Gastrocnemius medialis (tissue), 4 donors: ENCODE data around the gene FNDC5. TPM values are rescaled to one million over a fixed set of nuclear protein-coding genes. Genes with fewer than 3 reads are reported as not detected.

Experiments used
- ATAC-seq, 2 donors: fragments of 150-250 bp; one replicate each; pipeline ENCODE4 v1.9.1; 2016
- DNase-seq, 2 donors: peaks; one replicate each; pipeline ENCODE4 v3.0.0-alpha.2; 2019
- H3K27ac ChIP-seq, 4 donors: fragments of 200-600 bp; sonication (generic); 1 replicate in 1 of 4; 2 replicates in 3 of 4; pipeline ENCODE4 v1.5.1; 2016 to 2018; ENCODE audit warnings: mild to moderate bottlenecking in 2 of 4, moderate library complexity in 1 of 4
- H3K27me3 ChIP-seq, 3 donors: fragments of 200-600 bp; sonication (generic) in 2 of 3; 1 replicate in 1 of 3; 2 replicates in 2 of 3; pipeline versions ENCODE4 v1.5.1 to v1.6.0; 2016 to 2019; ENCODE audit warnings: mild to moderate bottlenecking in 1 of 3, moderate library complexity in 1 of 3
- H3K36me3 ChIP-seq, 2 donors: fragments of 200-600 bp; sonication (generic) in 1 of 2; one replicate each; pipeline ENCODE4 v1.5.1; 2017 to 2018
- H3K4me1 ChIP-seq, 2 donors: fragments of 200-600 bp; sonication (generic) in 1 of 2; one replicate each; pipeline ENCODE4 v1.5.1; 2016 to 2017; ENCODE audit warnings: mild to moderate bottlenecking in 2 of 2
- H3K4me3 ChIP-seq, 4 donors: fragments of 200-600 bp; sonication (generic) in 3 of 4; 1 replicate in 1 of 4; 2 replicates in 3 of 4; pipeline ENCODE4 v1.5.1; 2016 to 2019; ENCODE audit warnings: mild to moderate bottlenecking in 2 of 4
- H3K9me3 ChIP-seq, 3 donors: fragments of 200-600 bp; sonication (generic) in 2 of 3; 1 replicate in 1 of 3; 2 replicates in 2 of 3; pipeline ENCODE4 v1.5.1; 2016 to 2019
- POLR2A ChIP-seq, 2 donors: fragments of 450-650 bp; IDR thresholded peaks; one replicate each; pipeline ENCODE4 v1.6.1; 2017; ENCODE audit warnings: antibody characterized with exemption in 2 of 2, mild to moderate bottlenecking in 2 of 2, moderate library complexity in 2 of 2
- in situ Hi-C, 4 donors: fragments of 200-750 bp; cut with MboI; loops; one replicate each; pipeline versions ENCODE4 v1.15.0 to v1.8.0; 2017; ENCODE audit warnings: low sequenced_read_pairs in 4 of 4
- intact Hi-C: fragments of 100-400 bp; cut with DNase I; formaldehyde crosslinking; loops from one replicate; pipeline ENCODE4 v1.15.1; 2023; ENCODE audit warnings: low total_unique reads
- total RNA-seq, 4 donors: library from RNA; depleted of rRNA; stranded (reverse); fragments of >200 nt; gene quantifications; one replicate each; pipeline versions ENCODE4 v1.1.0 to v1.2.3, GENCODE V29; 2016
- TF ChIP-seq, protein P1 (sequence below), 5 experiments: fragments of 450-650 bp in 3 of 5; fragments of 200-600 bp in 2 of 5; sonication (generic) in 2 of 5; IDR thresholded peaks in 4 of 5; conservative IDR thresholded peaks in 1 of 5; 1 replicate in 4 of 5; 2 replicates in 1 of 5; pipeline ENCODE4 v1.5.1; 2016 to 2019; ENCODE audit warnings: antibody characterized with exemption in 5 of 5, mild to moderate bottlenecking in 3 of 5, moderate library complexity in 3 of 5

Gene FNDC5
- total RNA-seq, 4 donors from 2014 or later: 39.6 to 274 (median 114) TPM

DNA sequence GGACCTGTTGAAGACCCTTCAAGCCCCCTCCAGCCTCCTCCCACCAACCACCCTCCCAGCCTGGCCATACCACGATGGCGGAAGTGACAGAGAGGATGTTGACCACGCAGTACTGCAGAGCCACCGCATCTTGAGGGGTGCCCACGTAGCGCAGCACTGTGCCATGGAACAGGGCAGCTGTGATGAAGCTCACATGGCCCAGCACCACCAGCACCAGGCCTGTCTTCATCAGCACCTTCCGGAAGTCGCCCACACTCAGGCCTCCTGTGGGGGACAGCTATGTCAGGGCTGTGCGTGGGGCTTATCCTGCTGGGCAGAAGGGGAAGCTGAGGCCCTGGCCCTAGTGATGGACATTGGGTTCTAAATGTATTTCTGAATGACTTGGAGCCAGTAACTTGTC, 27.3 kb upstream of the FNDC5 start:
- TF ChIP-seq, protein P1, sequence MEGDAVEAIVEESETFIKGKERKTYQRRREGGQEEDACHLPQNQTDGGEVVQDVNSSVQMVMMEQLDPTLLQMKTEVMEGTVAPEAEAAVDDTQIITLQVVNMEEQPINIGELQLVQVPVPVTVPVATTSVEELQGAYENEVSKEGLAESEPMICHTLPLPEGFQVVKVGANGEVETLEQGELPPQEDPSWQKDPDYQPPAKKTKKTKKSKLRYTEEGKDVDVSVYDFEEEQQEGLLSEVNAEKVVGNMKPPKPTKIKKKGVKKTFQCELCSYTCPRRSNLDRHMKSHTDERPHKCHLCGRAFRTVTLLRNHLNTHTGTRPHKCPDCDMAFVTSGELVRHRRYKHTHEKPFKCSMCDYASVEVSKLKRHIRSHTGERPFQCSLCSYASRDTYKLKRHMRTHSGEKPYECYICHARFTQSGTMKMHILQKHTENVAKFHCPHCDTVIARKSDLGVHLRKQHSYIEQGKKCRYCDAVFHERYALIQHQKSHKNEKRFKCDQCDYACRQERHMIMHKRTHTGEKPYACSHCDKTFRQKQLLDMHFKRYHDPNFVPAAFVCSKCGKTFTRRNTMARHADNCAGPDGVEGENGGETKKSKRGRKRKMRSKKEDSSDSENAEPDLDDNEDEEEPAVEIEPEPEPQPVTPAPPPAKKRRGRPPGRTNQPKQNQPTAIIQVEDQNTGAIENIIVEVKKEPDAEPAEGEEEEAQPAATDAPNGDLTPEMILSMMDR (IDR thresholded peaks at IDR 0.05 in 4 of 5, conservative IDR thresholded peaks at IDR 0.05 in 1 of 5): no peak
- TF ChIP-seq POLR2A (IDR thresholded peaks at IDR 0.05): no peak
- DNase-seq (no peak), ATAC-seq (no peak)
- intact Hi-C loops: no loop called here
- Histone ChIP-seq H3K4me3 (no peak overlapping the region), H3K27me3 (peaks cover 15 to 20% (median 20%) of the 10 kb centered on the region in 3 donors), H3K36me3 (no peaks in the 10 kb centered on the region), H3K27ac (no peak overlapping the region), H3K4me1 (peaks cover 8 to 13% of the 10 kb centered on the region in 2 donors), H3K9me3 (no peaks in the 10 kb centered on the region)
- in situ Hi-C loops: no loop called here

DNA sequence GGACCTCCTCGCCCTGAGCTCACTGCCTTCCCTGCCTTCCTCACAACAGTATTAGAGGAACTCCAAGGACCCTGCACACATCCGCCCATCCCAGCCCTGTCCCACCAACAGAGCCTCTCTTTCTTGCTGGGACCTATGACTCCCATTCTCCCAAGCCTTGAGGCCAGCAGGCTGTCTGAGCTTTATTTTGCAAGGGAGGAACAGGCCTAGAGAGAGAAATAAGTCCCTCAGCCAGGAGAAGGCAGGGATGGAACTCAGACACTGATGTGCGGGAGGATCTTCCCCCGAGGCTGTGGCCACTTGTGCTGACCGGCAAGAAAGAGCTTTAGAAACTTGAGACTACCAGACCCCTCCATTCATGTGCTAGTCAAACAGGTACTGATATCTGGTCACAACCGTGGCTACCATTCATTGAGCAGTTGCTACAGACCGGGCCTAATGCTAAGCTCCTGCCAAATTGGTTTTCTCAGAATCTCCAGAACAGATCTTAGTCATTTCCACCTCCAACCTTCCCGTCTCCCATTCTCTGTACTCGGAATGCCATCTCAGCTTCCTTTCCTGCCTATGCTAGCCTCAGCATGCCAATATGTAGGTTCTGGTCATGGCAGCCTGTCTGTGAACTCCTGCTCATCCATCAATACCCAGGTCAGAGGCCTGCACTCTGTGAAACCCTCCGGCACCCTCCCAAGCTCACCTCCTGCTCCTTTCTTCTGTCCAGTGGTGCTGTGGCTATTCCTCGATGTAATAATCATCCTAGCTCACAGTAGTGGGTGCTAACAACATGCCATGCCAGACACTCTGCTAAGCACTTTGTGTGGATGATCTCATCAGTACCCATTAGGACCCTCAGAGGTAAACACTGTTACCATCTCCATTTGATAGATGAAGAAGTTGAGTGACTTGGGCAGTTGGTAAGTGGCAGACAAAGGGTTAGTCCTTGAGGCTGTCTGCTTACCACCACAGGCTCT, 26.7 kb upstream of the FNDC5 start:
- no peak overlapping the region for H3K27ac ChIP-seq
- no peak overlapping the region for H3K4me3 ChIP-seq
- H3K9me3 ChIP-seq: no peaks in the 10 kb centered on the region
- no peaks in the 10 kb centered on the region for H3K36me3 ChIP-seq
- ATAC-seq (no peak), DNase-seq (no peak)
- H3K27me3 ChIP-seq: peaks cover 21 to 27% (median 25%) of the 10 kb centered on the region in 3 donors
- TF ChIP-seq, protein P1 (IDR thresholded peaks at IDR 0.05 in 4 of 5, conservative IDR thresholded peaks at IDR 0.05 in 1 of 5): no peak
- TF ChIP-seq POLR2A (IDR thresholded peaks at IDR 0.05): no peak
- in situ Hi-C loops (no loop called here), intact Hi-C loops (no loop called here)
- peaks cover 9 to 13% of the 10 kb centered on the region in 2 donors for H3K4me1 ChIP-seq

DNA sequence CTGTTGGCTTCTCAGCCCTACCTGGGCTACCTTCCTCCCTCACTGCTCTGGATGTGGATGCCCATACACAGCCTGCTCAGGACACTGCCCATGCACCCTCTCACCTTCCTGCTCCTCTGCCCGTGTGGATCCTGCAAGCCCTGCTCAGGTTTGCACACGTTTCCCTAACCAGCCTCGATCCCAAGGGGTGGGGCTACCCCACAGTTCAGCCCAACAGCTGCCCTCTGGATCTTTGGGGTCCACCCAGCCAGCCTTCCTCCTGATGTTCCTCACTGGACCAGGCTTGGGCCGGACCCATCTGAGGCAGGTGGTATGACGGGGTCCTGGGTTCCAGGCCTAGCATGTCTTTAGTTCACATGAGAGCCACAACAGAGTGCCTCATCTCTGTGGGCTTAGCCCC, 25.7 kb upstream of the FNDC5 start:
- ATAC-seq: no peak
- Histone ChIP-seq H3K9me3 (no peaks in the 10 kb centered on the region), H3K27me3 (peaks cover 21 to 30% (median 28%) of the 10 kb centered on the region in 3 donors), H3K4me1 (peaks cover 9 to 13% of the 10 kb centered on the region in 2 donors), H3K4me3 (no peak overlapping the region), H3K27ac (no peak overlapping the region), H3K36me3 (no peaks in the 10 kb centered on the region)
- in situ Hi-C loops: no loop called here
- DNase-seq: no peak
- intact Hi-C loops: no loop called here
- TF ChIP-seq, protein P1 (IDR thresholded peaks at IDR 0.05 in 4 of 5, conservative IDR thresholded peaks at IDR 0.05 in 1 of 5): no peak
- no peak for TF ChIP-seq POLR2A (IDR thresholded peaks at IDR 0.05)

DNA sequence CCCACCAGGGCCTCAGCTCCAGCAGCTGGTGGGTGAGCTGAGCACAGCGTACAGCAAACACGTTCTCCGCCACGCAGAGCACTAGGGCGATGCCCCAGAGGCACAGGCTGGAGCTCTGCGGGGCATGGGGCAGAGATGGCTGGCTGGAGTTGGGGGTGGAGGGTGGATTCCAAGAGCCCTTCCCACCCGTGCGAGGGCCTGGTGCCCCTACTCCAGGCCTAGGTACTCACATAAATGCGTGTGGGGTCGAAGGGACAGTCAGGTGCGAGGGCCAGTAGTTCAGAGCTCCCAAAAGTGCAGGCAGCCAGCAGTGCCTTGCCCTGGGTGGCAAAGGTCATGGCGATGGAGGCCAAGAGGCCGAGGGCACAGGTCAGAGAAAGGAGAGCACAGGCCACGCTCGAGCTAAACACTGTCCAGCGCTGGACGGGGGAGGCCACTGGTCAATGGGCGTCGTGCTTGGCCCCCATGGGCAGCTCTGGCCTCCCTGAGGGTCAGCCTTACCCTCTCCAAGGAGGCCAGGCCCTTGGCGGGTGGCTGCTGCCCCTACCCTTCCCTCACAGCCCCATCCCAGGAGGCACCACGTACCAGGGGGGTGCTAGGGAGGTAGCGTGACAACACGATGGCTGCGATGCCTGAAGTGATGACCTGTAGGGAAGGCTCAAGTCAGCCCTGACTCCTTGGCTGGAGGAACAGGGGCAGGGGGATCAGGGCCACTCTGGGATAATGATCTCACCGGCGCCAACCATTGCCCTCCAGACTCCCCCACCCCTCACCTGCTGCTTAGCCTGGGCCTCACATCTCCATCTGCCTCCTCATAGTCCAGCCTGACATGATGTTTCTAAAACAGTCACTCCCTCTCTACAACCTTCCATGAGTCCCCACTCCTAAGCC, 24.9 kb upstream of the FNDC5 start:
- Histone ChIP-seq H3K4me3 (no peak overlapping the region), H3K4me1 (peaks cover 8 to 9% of the 10 kb centered on the region in 2 donors), H3K36me3 (no peaks in the 10 kb centered on the region), H3K27me3 (peaks cover 19 to 33% (median 29%) of the 10 kb centered on the region in 3 donors), H3K27ac (no peak overlapping the region), H3K9me3 (no peaks in the 10 kb centered on the region)
- no peak for DNase-seq
- intact Hi-C loops: no loop called here
- ATAC-seq: no peak
- in situ Hi-C loops: no loop called here
- TF ChIP-seq, protein P1 (IDR thresholded peaks at IDR 0.05 in 4 of 5, conservative IDR thresholded peaks at IDR 0.05 in 1 of 5): no peak
- no peak for TF ChIP-seq POLR2A (IDR thresholded peaks at IDR 0.05)
